ENCODE measurements around the gene TMEM69. TPM values are rescaled to one million over a fixed set of nuclear protein-coding genes. Genes with fewer than 3 reads are reported as not detected.

Gene TMEM69
- total and polyA plus RNA-seq, 2 of the 8 experiments (the other 6 are each of a cell fraction or from before 2014, with no cell fraction given): 39.0 to 123 TPM

- Histone ChIP-seq H3K27ac (ENCODE audit: low read depth, low read length) (no peak overlapping the region), H2BK15ac (ENCODE audit: low read length) (no peak overlapping the region), H2BK120ac (replicated peaks; ENCODE audit: low read depth, low read length) (no peak overlapping the region), H2AK5ac (ENCODE audit: low read depth, low read length) (no peak overlapping the region), H3K23ac (ENCODE audit: insufficient read length) (no peak overlapping the region), H2BK5ac (ENCODE audit: low read depth, low read length) (no peak overlapping the region), H3K56ac (replicated peaks; ENCODE audit: insufficient read length, low read depth, low read length) (no peak overlapping the region), H3K4me2 (ENCODE audit: insufficient read depth in 1 of 2, low read depth in 2 of 2, low read length in 2 of 2) (no peak overlapping the region), H3K4ac (replicated peaks; ENCODE audit: insufficient read length, low read depth, low read length) (no peak overlapping the region), H4K8ac (ENCODE audit: extremely low read depth, insufficient read depth, low read length) (no peak overlapping the region), H3K79me2 (ENCODE audit: control insufficient read depth in 1 of 2, insufficient read depth in 2 of 2, low read length in 2 of 2) (peaks cover 35 to 99% of the 10 kb centered on the region in 2 experiments), H3K9me3 (ENCODE audit: insufficient read depth in 2 of 2, low read depth in 1 of 2, low read length in 1 of 2) (no peaks in the 10 kb centered on the region), H3K23me2 (ENCODE audit: low read depth, low read length) (no peaks in the 10 kb centered on the region), H3K18ac (ENCODE audit: extremely low read depth, low read length) (no peak overlapping the region), H3K4me1 (replicated peaks in 1 of 4; ENCODE audit: control insufficient read depth in 3 of 4, insufficient read depth in 4 of 4, low read length in 3 of 4) (no peaks in the 10 kb centered on the region), H3K9ac (replicated peaks in 1 of 4; ENCODE audit: extremely low read depth in 1 of 4, low read depth in 3 of 4, low read length in 3 of 4) (no peak overlapping the region), H2BK12ac (ENCODE audit: low read depth, low read length) (no peak overlapping the region), H4K91ac (replicated peaks; ENCODE audit: insufficient read length, low read length) (no peak overlapping the region), H3K14ac (ENCODE audit: insufficient read length) (no peak overlapping the region), H3K79me1 (ENCODE audit: low read depth, low read length) (peaks cover 5% of the 10 kb centered on the region; the same call in 1 of the 2 replicates), H3K4me3 (ENCODE audit: extremely low read depth in 1 of 4, insufficient read depth in 2 of 4, low read depth in 3 of 4, low read length in 4 of 4) (no peak overlapping the region), H4K5ac (ENCODE audit: insufficient read length, low read depth, low read length) (no peak overlapping the region), H4K20me1 (replicated peaks in 1 of 2; ENCODE audit: control insufficient read depth in 1 of 2, insufficient read depth in 2 of 2, low read length in 2 of 2) (peaks cover 15 to 17% of the 10 kb centered on the region in 2 experiments), H3K36me3 (ENCODE audit: control insufficient read depth in 2 of 4, insufficient read depth in 4 of 4, low read length in 3 of 4) (no peaks in the 10 kb centered on the region; a peak in 2 of 8 replicates), H2AFZ (ENCODE audit: low read length) (no peak overlapping the region), H3K27me3 (replicated peaks in 1 of 4; ENCODE audit: control insufficient read depth in 3 of 4, extremely low read depth in 1 of 4, insufficient read depth in 3 of 4, low read length in 3 of 4) (no peaks in the 10 kb centered on the region), H2BK20ac (ENCODE audit: low read length) (no peak overlapping the region)
- CTCF ChIA-PET (ENCODE audit: partially characterized antibody): no interaction called here
- no peak for TF ChIP-seq TCF12 (IDR thresholded peaks at IDR 0.05; ENCODE audit: low read depth, low read length)
- no peak for TF ChIP-seq EP300 (IDR thresholded peaks at IDR 0.05; ENCODE audit: borderline replicate concordance in 1 of 2, low read depth in 2 of 2, low read length in 2 of 2)
- TF ChIP-seq TAF7 (optimal IDR thresholded peaks at IDR 0.05; ENCODE audit: borderline replicate concordance, low read depth, low read length): no peak
- TF ChIP-seq NRF1 (IDR thresholded peaks at IDR 0.05; ENCODE audit: low read depth, low read length): no peak
- no peak for TF ChIP-seq CTBP2 (IDR thresholded peaks at IDR 0.05; ENCODE audit: borderline replicate concordance, insufficient read depth, insufficient read length, low read length)
- TF ChIP-seq JUN (IDR thresholded peaks at IDR 0.05; ENCODE audit: low read depth, low read length): no peak
- no peak for TF ChIP-seq GABPA (IDR thresholded peaks at IDR 0.05; ENCODE audit: borderline replicate concordance, insufficient read depth, low read length)
- no peak for TF ChIP-seq CBX8 (IDR thresholded peaks at IDR 0.05; ENCODE audit: borderline replicate concordance, low read depth, low read length)
- FAIRE-seq: no peak
- WGBS, 2 experiments (ENCODE audit: extremely low coverage in 1 of 2, insufficient coverage in 1 of 2, insufficient read length in 1 of 2, insufficient replicate concordance in 2 of 2, low coverage in 1 of 2, low lambda C conversion rate in 2 of 2, missing lambda C conversion rate in 1 of 2): 95% methylated on average over 8 of the region's 8 CpGs; no CpG with 5 or more reads in 1 of the 2 experiments
- POLR2A ChIA-PET (ENCODE audit: partially characterized antibody): no interaction called here
- no peak for DNase-seq (ENCODE audit: low read depth in 1 of 2, low spot score in 2 of 2)
Measured at GRCh38 chr1:45667321-45668111, 20.5 kb upstream of the TMEM69 start.
